ENCODE measurements around the gene CLCN3. TPM values are rescaled to one million over a fixed set of nuclear protein-coding genes. Genes with fewer than 3 reads are reported as not detected.

Gene CLCN3
- total RNA-seq, 3 donors from 2014 or later (not counting 1 experiment from before 2014, with no cell fraction given), result 20.7 to 26.0 (median 21.0) TPM

GRCh38 chr4:169616846-169617245 is 3.5 kb upstream of the CLCN3 start:
- ATAC-seq, result no peak

GRCh38 chr4:169617306-169617705 is 3.1 kb upstream of the CLCN3 start:
- H3K36me3 ChIP-seq (ENCODE audit: control insufficient read depth, insufficient read depth, low read length), result no peaks in the 10 kb centered on the region
- H3K9me3 Mint-ChIP-seq, result no peaks in the 10 kb centered on the region
- no CpG with 5 or more reads among the region's 2 CpGs for WGBS (ENCODE audit: insufficient coverage)
- DNase-seq, result no peak
- ATAC-seq, result no peak
- peaks cover 14% of the 10 kb centered on the region for H3K4me1 ChIP-seq (ENCODE audit: control insufficient read depth, insufficient read depth, low read length)
- no peaks in the 10 kb centered on the region for H3K36me3 Mint-ChIP-seq
- H3K4me3 Mint-ChIP-seq, result no peak overlapping the region
- TF ChIP-seq CTCF (IDR thresholded peaks at IDR 0.05), result no peak
- H3K27me3 Mint-ChIP-seq (ENCODE audit: low read depth in 2 of 2), result no peaks in the 10 kb centered on the region
- H3K27ac Mint-ChIP-seq, result peak overlapping the region; percentile 4 to 33
- H3K4me1 Mint-ChIP-seq, result peaks cover 49 to 51% of the 10 kb centered on the region in 2 donors
- no peaks in the 10 kb centered on the region for H3K27me3 ChIP-seq (ENCODE audit: control insufficient read depth, insufficient read depth, low read length)
- H3K27ac ChIP-seq (ENCODE audit: low read length), result no peak overlapping the region
- intact Hi-C loops (cut with micrococcal nuclease), result no loop called here
- H3K4me3 ChIP-seq (ENCODE audit: low read length), result no peak overlapping the region
- no peaks in the 10 kb centered on the region for H3K9me3 ChIP-seq (ENCODE audit: control insufficient read depth, insufficient read depth, low read length)

More at GRCh38 chr4:169616846-169617245, 3.5 kb upstream of the CLCN3 start:
- no peak overlapping the region for H3K4me3 Mint-ChIP-seq
- DNase-seq, result no peak
- intact Hi-C loops (cut with micrococcal nuclease), result no loop called here
- Histone ChIP-seq H3K36me3 (ENCODE audit: control insufficient read depth, insufficient read depth, low read length) (no peaks in the 10 kb centered on the region), H3K9me3 (ENCODE audit: control insufficient read depth, insufficient read depth, low read length) (no peaks in the 10 kb centered on the region), H3K4me3 (ENCODE audit: low read length) (no peak overlapping the region), H3K27me3 (ENCODE audit: control insufficient read depth, insufficient read depth, low read length) (no peaks in the 10 kb centered on the region), H3K27ac (ENCODE audit: low read length) (no peak overlapping the region), H3K4me1 (ENCODE audit: control insufficient read depth, insufficient read depth, low read length) (peaks cover 12% of the 10 kb centered on the region)
- no peaks in the 10 kb centered on the region for H3K9me3 Mint-ChIP-seq
- no peak for TF ChIP-seq CTCF (IDR thresholded peaks at IDR 0.05)
- H3K36me3 Mint-ChIP-seq, result no peaks in the 10 kb centered on the region
- H3K4me1 Mint-ChIP-seq, result peaks cover 49 to 51% of the 10 kb centered on the region in 2 donors
- peak overlapping the region; percentile 4 to 33 for H3K27ac Mint-ChIP-seq
- no peaks in the 10 kb centered on the region for H3K27me3 Mint-ChIP-seq (ENCODE audit: low read depth in 2 of 2)

- ATAC-seq, result no peak
- Mint-ChIP-seq H3K4me1 (peaks cover 48 to 51% of the 10 kb centered on the region in 2 donors), H3K9me3 (no peaks in the 10 kb centered on the region), H3K4me3 (peak overlapping the region; percentile 95), H3K27me3 (ENCODE audit: low read depth in 2 of 2) (no peaks in the 10 kb centered on the region), H3K36me3 (no peaks in the 10 kb centered on the region), H3K27ac (peak overlapping the region; percentile 99 to 100)
- Histone ChIP-seq H3K36me3 (ENCODE audit: control insufficient read depth, insufficient read depth, low read length) (no peaks in the 10 kb centered on the region), H3K4me3 (ENCODE audit: low read length) (no peak overlapping the region), H3K4me1 (ENCODE audit: control insufficient read depth, insufficient read depth, low read length) (peaks cover 10% of the 10 kb centered on the region), H3K27ac (ENCODE audit: low read length) (no peak overlapping the region), H3K27me3 (ENCODE audit: control insufficient read depth, insufficient read depth, low read length) (no peaks in the 10 kb centered on the region), H3K9me3 (ENCODE audit: control insufficient read depth, insufficient read depth, low read length) (no peaks in the 10 kb centered on the region)
- peak in 1 of 2 donors; percentile 58 for DNase-seq
- 7% methylated on average over 3 of the region's 3 CpGs for WGBS (ENCODE audit: insufficient coverage)
- no peak for TF ChIP-seq CTCF (IDR thresholded peaks at IDR 0.05)
- intact Hi-C loops (cut with micrococcal nuclease), result no loop called here
Observed at GRCh38 chr4:169618286-169618685, 2.1 kb upstream of the CLCN3 start.

GRCh38 chr4:169618986-169619385 is 1.4 kb upstream of the CLCN3 start:
- Histone ChIP-seq H3K4me1 (ENCODE audit: control insufficient read depth, insufficient read depth, low read length) (peaks cover 9% of the 10 kb centered on the region), H3K27me3 (ENCODE audit: control insufficient read depth, insufficient read depth, low read length) (no peaks in the 10 kb centered on the region), H3K27ac (ENCODE audit: low read length) (peak overlapping the region; percentile 97), H3K36me3 (ENCODE audit: control insufficient read depth, insufficient read depth, low read length) (no peaks in the 10 kb centered on the region), H3K4me3 (ENCODE audit: low read length) (peak overlapping the region; percentile 63), H3K9me3 (ENCODE audit: control insufficient read depth, insufficient read depth, low read length) (no peaks in the 10 kb centered on the region)
- TF ChIP-seq CTCF (IDR thresholded peaks at IDR 0.05), result no peak
- DNase-seq, result no peak
- Mint-ChIP-seq H3K4me1 (peaks cover 50 to 55% of the 10 kb centered on the region in 2 donors), H3K27ac (peak overlapping the region; percentile 99 to 100), H3K9me3 (no peaks in the 10 kb centered on the region), H3K27me3 (ENCODE audit: low read depth in 2 of 2) (no peaks in the 10 kb centered on the region), H3K36me3 (no peaks in the 10 kb centered on the region), H3K4me3 (peak overlapping the region; percentile 95)
- intact Hi-C loops (cut with micrococcal nuclease), result no loop called here
- ATAC-seq, result no peak
- 96% methylated on average over 3 of the region's 4 CpGs for WGBS (ENCODE audit: insufficient coverage)
